Measurements from ENCODE around the gene TMCO1. TPM values are rescaled to one million over a fixed set of nuclear protein-coding genes. Genes with fewer than 3 reads are reported as not detected.
"Not testable (repeated sequence)": the region's sequence is repeated elsewhere in the genome, so short reads cannot be mapped to it uniquely, and the experiment has no call there.

The TMCO1 gene
- total RNA-seq, 1 donor from 2014 or later, result 43.0 TPM

DNA sequence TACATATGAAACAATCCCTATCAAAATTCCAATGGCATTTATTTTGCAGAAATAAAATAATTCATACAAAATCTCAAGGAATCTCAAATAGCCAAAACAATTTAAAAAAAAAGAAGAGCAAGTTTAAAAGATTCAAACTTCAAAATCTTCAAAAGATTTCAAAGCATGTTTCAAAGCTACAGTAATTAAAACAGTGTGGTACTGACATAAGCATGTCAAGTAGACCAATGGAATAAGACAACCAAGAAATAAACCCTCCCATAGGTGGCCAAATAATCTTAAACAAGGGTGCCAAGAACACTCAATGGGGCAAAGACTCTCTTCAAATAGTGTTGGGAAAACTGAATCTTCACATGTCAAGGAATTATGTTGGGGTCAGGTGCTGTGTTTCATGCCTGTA, 30.7 kb upstream of the TMCO1 start:
- H3K36me3 Mint-ChIP-seq (ENCODE audit: low read depth), result no peaks in the 10 kb centered on the region
- H3K4me1 Mint-ChIP-seq, result no peaks in the 10 kb centered on the region
- intact Hi-C loops (cut with micrococcal nuclease), result no loop called here
- H3K27ac Mint-ChIP-seq, result no peak overlapping the region
- H3K9me3 Mint-ChIP-seq, result peaks cover 5% of the 10 kb centered on the region
- DNase-seq (no peak), ATAC-seq (ENCODE audit: low read depth) (no peak)
- no peak overlapping the region for H3K4me3 Mint-ChIP-seq
- H3K27me3 Mint-ChIP-seq, result peaks cover 7% of the 10 kb centered on the region
- POLR2A ChIA-PET, result no interaction called here
- TF ChIP-seq, protein P1, sequence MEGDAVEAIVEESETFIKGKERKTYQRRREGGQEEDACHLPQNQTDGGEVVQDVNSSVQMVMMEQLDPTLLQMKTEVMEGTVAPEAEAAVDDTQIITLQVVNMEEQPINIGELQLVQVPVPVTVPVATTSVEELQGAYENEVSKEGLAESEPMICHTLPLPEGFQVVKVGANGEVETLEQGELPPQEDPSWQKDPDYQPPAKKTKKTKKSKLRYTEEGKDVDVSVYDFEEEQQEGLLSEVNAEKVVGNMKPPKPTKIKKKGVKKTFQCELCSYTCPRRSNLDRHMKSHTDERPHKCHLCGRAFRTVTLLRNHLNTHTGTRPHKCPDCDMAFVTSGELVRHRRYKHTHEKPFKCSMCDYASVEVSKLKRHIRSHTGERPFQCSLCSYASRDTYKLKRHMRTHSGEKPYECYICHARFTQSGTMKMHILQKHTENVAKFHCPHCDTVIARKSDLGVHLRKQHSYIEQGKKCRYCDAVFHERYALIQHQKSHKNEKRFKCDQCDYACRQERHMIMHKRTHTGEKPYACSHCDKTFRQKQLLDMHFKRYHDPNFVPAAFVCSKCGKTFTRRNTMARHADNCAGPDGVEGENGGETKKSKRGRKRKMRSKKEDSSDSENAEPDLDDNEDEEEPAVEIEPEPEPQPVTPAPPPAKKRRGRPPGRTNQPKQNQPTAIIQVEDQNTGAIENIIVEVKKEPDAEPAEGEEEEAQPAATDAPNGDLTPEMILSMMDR (IDR thresholded peaks at IDR 0.05), result no peak
- CTCF ChIA-PET, result no interaction called here

DNA sequence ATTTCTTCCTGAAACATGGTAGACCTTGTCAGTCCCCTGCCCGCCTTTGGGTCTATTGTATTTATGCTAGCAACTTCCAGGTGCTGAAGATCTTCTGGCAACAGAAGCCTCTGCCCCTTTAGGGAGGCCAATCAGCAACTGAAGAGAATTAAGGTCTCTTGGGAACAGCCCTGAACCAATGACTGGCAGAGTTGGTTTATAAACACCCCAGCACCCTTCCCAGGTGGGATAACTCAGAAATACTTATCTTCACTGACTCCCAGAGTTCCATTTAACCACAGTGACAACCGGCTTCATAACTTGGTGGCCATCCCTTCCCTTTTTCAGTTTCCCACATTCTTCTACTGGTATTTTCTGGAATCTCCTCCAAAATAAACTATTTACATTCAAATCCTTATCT, 27.2 kb upstream of the TMCO1 start:
- Mint-ChIP-seq H3K27me3 (peaks cover 7% of the 10 kb centered on the region), H3K36me3 (ENCODE audit: low read depth) (no peaks in the 10 kb centered on the region), H3K4me1 (no peaks in the 10 kb centered on the region), H3K4me3 (no peak overlapping the region), H3K9me3 (peaks cover 5% of the 10 kb centered on the region), H3K27ac (no peak overlapping the region)
- intact Hi-C loops (cut with micrococcal nuclease), result no loop called here
- ATAC-seq (ENCODE audit: low read depth), result no peak
- POLR2A ChIA-PET, result no interaction called here
- no peak for DNase-seq
- CTCF ChIA-PET, result no interaction called here
- TF ChIP-seq, protein P1 (IDR thresholded peaks at IDR 0.05), result no peak

DNA sequence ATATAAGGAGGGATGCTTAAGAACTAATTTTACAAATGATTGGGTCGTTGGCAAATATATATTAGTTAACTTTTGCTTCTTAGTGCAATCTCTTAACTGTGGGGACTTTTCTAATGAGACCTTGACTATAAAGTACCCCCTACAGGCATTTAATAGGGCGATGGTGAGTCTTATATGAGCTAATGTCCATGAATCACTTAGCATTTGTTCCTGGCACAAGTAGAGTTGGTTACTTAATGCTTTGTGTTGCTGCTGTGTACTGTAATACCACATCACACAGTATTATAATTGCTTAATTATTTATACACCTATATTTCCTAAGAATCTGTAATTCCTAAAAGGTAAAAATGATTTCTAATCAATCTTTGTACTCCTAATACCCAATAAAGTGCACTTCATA, 25.3 kb upstream of the TMCO1 start:
- TF ChIP-seq, protein P1 (IDR thresholded peaks at IDR 0.05), result no peak
- Mint-ChIP-seq H3K27me3 (peaks cover 7% of the 10 kb centered on the region), H3K4me1 (no peaks in the 10 kb centered on the region), H3K9me3 (no peaks in the 10 kb centered on the region), H3K27ac (no peak overlapping the region), H3K36me3 (ENCODE audit: low read depth) (no peaks in the 10 kb centered on the region), H3K4me3 (no peak overlapping the region)
- CTCF ChIA-PET, result no interaction called here
- POLR2A ChIA-PET, result interaction anchor here (0.6 kb wide), 1 partner anchor 25 kb away, joined by 3 read pairs; no protein-coding TSS in a partner anchor
- intact Hi-C loops (cut with micrococcal nuclease), result no loop called here
- DNase-seq (no peak), ATAC-seq (ENCODE audit: low read depth) (no peak)

DNA sequence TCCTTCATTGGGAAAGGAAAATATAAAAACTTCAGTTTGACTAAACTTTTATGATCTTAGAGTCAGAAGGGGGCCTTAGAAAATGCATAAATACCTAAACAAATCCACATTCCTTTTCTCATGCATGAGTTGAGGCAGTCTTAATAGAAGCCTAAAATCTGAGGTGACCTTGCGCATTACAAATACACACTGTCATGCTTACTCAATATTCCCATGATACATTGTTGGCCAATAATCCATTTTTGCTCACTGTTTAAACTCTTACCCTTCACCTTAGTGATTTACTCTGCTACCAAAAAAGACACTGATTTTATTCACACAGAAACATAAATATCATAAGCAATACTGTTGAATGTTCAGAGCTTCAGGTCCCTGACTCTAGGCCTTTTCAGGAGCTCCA, 19.1 kb upstream of the TMCO1 start:
- DNase-seq (no peak), ATAC-seq (ENCODE audit: low read depth) (no peak)
- Mint-ChIP-seq H3K36me3 (ENCODE audit: low read depth) (peaks cover 2% of the 10 kb centered on the region), H3K27ac (no peak overlapping the region), H3K9me3 (peaks cover 6% of the 10 kb centered on the region), H3K4me3 (no peak overlapping the region), H3K27me3 (peaks cover under 1% of the 10 kb centered on the region), H3K4me1 (no peaks in the 10 kb centered on the region)
- TF ChIP-seq, protein P1 (IDR thresholded peaks at IDR 0.05), result no peak
- intact Hi-C loops (cut with micrococcal nuclease), result no loop called here
- ChIA-PET CTCF (no interaction called here), POLR2A (interaction anchor here (0.6 kb wide), 1 partner anchor 1317 kb away, joined by 5 read pairs; no protein-coding TSS in a partner anchor)

DNA sequence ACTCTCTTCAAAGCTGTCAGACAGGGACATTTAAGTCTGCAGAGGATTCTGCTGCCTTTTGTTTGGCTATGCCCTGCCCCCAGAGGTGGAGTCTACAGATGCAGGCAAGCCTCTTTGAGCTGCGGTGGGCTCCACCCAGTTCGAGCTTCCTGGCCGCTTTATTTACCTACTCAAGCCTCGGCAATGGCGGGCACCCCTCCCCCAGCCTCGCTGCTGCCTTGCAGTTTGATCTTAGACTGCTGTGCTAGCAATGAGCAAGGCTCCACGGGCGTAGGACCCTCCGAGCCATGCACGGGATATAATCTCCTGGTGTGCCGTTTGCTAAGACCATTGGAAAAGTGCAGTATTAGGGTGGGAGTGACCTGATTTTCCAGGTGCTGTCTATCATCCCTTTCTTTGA, 14.9 kb upstream of the TMCO1 start:
- ATAC-seq (ENCODE audit: low read depth); intact Hi-C loops (cut with micrococcal nuclease); POLR2A ChIA-PET; H3K27ac Mint-ChIP-seq; H3K9me3 Mint-ChIP-seq; DNase-seq; H3K27me3 Mint-ChIP-seq; CTCF ChIA-PET; H3K4me1 Mint-ChIP-seq; H3K4me3 Mint-ChIP-seq; H3K36me3 Mint-ChIP-seq (ENCODE audit: low read depth): not testable (repeated sequence)

DNA sequence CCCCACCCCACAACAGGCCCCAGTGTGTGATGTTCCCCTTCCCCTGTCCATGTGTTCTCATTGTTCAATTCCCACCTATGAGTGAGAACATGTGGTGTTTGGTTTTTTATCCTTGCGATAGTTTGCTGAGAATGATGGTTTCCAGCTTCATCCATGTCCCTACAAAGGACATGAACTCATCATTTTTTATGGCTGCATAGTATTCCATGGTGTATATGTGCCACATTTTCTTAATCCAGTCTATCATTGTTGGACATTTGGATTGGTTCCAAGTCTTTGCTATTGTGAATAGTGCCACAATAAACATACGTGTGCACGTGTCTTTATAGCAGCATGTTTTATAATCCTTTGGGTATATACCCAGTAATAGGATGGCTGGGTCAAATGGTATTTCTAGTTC, 9.5 kb upstream of the TMCO1 start:
- POLR2A ChIA-PET; H3K9me3 Mint-ChIP-seq; DNase-seq; ATAC-seq (ENCODE audit: low read depth); H3K27me3 Mint-ChIP-seq; CTCF ChIA-PET; H3K4me1 Mint-ChIP-seq; H3K27ac Mint-ChIP-seq; intact Hi-C loops (cut with micrococcal nuclease); H3K4me3 Mint-ChIP-seq: not testable (repeated sequence)
- peaks cover 14% of the 10 kb centered on the region for H3K36me3 Mint-ChIP-seq (ENCODE audit: low read depth)

Measured in activated B cell treated with CpG ODN at 0.5 μM for 24 hours (primary cell).